Adrenal gland (tissue), 5 donors: ENCODE results near the gene MED20.
A peak's percentile ranks its signal among the peaks of the same experiment; 100 is the strongest.

Source experiments
- POLR2A ChIP-seq, 2 donors: fragments of 450-650 bp; IDR thresholded peaks; one replicate each; pipeline ENCODE4 v1.6.1; 2017; ENCODE audit warnings: antibody characterized with exemption in 2 of 2, mild to moderate bottlenecking in 2 of 2, moderate library complexity in 1 of 2
- TF ChIP-seq, protein P1 (sequence below), 6 experiments: fragments of 450-650 bp in 4 of 6; fragments of 200-600 bp in 2 of 6; sonication (generic) in 1 of 6; IDR thresholded peaks; 1 replicate in 5 of 6; 2 replicates in 1 of 6; pipeline versions ENCODE4 v1.5.1 to v1.8.0; 2016 to 2021; ENCODE audit warnings: antibody characterized with exemption in 6 of 6, mild to moderate bottlenecking in 2 of 6, moderate library complexity in 1 of 6
- donor health status: DM: no; HTN: no; CAD: no.

DNA sequence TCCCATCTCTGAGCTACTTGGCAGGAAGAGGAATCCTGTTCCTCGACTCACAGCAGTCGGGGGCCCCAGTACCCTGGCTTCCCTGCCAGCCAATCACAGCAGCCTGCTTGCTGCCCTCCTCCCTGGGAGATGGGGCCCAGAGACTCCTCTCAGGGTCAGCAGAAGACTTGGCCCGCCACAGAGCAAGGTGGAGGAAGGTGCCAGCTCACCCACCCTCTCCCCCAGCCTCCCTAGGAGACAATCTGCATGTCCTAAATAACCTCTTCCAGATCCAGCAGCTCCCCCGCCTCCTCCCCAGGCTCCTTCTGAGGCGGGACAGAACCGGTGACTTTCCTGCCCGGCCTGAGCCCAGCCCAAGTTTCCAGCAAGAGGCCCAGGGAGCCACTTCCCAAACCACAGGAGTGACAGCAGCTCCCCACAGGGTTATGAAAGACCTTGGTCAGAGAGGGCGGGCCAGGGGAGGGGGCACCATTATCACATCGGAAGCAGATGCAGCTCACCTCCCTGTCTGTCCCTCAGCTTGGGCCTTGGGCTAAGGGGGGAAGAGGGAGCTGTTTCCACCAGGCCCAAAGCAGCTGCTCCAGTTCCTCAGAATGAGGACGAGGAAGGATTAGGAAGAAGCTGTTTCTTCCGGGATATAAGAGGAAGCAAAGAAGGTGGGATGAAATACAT lies 18.4 kb upstream of the MED20 start:
- TF ChIP-seq, protein P1, sequence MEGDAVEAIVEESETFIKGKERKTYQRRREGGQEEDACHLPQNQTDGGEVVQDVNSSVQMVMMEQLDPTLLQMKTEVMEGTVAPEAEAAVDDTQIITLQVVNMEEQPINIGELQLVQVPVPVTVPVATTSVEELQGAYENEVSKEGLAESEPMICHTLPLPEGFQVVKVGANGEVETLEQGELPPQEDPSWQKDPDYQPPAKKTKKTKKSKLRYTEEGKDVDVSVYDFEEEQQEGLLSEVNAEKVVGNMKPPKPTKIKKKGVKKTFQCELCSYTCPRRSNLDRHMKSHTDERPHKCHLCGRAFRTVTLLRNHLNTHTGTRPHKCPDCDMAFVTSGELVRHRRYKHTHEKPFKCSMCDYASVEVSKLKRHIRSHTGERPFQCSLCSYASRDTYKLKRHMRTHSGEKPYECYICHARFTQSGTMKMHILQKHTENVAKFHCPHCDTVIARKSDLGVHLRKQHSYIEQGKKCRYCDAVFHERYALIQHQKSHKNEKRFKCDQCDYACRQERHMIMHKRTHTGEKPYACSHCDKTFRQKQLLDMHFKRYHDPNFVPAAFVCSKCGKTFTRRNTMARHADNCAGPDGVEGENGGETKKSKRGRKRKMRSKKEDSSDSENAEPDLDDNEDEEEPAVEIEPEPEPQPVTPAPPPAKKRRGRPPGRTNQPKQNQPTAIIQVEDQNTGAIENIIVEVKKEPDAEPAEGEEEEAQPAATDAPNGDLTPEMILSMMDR (IDR thresholded peaks at IDR 0.05), result no peak
- TF ChIP-seq POLR2A (IDR thresholded peaks at IDR 0.05), result peak in 1 of 2 donors; percentile 18
